GM12874 (cell line): ENCODE results near the gene COMMD6.

Experiments used
- TF ChIP-seq, protein P1 (sequence below): IDR thresholded peaks from 2 replicates; pipeline ENCODE4 v1.5.1; 2011; ENCODE audit warnings: low read depth, mild to moderate bottlenecking, control low read depth, low read length, moderate library complexity; ENCODE audit not compliant: insufficient read depth

The COMMD6 gene

DNA sequence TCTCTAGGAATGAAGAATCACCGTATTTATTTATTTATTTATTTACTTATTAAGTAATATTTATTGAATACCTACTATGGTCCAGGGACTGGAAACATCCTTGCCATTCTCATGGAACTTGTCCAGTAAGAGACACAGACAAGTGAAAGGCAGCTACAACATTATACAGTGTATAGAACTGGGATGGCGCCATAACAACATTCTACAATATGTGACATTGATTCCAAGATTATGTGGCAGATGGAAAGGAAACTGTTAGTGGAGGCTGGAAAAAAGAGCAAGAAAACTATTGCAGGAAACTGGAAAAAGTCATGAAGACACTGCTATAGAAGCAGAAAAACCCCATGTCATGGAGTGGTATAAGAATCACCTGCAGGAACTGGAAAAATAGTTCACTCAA lies 46.3 kb downstream of the COMMD6 start:
- TF ChIP-seq, protein P1, sequence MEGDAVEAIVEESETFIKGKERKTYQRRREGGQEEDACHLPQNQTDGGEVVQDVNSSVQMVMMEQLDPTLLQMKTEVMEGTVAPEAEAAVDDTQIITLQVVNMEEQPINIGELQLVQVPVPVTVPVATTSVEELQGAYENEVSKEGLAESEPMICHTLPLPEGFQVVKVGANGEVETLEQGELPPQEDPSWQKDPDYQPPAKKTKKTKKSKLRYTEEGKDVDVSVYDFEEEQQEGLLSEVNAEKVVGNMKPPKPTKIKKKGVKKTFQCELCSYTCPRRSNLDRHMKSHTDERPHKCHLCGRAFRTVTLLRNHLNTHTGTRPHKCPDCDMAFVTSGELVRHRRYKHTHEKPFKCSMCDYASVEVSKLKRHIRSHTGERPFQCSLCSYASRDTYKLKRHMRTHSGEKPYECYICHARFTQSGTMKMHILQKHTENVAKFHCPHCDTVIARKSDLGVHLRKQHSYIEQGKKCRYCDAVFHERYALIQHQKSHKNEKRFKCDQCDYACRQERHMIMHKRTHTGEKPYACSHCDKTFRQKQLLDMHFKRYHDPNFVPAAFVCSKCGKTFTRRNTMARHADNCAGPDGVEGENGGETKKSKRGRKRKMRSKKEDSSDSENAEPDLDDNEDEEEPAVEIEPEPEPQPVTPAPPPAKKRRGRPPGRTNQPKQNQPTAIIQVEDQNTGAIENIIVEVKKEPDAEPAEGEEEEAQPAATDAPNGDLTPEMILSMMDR, result no peak

DNA sequence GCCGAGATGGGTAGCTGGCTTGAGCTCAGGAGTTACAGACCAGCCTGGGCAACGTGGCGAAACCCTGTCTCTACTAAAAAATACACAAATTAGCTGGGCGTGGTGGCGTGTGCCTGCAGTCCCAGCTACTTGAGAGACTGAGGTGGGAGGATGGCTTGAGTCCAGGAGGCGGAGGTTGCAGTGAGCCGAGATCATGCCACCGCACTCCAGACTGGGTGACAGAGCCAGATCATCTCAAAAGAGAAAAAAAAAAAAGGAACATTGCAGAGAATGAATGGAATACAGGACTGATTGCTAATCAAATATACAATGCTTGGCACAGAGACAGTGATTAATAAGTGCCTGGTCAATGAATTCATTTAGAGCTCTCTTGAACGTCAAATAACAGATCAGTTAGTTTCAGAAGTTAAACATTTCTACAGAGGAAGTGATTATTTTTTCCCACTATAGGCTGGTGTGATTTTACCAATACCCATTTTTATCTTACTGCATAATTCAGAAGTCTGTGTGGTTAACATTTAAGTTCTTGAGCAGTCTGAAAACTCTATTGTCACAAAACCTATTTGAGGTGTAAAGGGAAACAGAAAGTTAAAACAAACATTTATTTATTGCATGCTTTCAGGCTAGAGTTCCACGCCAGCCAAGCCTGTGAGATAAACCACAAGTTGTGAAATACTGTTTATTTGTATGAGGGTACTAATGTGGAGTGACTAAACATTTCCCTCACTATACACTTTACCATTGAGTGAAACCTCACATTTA lies 48.0 kb downstream of the COMMD6 start:
- TF ChIP-seq, protein P1, result no peak

- TF ChIP-seq, protein P1, result no peak
Observed at GRCh38 chr13:75486146-75487062, 51.2 kb downstream of the COMMD6 start.

DNA sequence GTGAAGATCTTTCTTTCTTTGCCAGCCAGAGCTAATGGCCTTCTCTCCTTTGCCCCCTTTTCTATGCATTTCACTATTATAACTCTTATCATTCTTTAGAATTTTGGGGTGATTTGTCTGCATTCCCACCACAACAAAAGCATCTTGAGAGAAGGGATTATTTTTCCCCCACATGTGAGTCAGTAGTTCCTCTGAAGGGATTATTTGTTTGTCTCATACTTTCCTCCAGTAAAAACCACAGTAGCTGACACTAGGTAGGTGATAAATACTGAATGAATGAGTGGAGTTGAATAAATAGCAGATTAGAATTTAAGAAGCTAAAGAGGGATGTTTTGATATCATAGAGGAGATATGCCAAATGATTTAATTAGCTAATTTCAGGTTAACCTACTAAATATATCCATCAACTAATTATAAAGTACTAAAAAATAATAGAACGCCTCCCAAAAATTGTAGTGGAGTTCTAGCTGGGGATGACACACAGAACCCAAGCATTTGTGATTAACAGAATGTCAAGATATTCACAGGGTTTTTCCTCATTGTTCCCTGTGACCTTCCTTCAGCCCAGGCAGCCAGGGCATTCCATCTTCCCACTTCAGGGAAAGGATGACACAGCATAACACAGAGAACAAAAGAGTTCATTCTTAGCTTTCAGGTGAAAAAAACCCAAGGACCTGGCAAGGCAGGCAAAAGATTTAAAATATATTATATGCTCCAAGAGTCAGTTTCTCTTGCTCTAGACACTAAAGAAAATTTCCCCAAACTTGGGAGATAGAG lies 52.2 kb downstream of the COMMD6 start:
- TF ChIP-seq, protein P1, result no peak

DNA sequence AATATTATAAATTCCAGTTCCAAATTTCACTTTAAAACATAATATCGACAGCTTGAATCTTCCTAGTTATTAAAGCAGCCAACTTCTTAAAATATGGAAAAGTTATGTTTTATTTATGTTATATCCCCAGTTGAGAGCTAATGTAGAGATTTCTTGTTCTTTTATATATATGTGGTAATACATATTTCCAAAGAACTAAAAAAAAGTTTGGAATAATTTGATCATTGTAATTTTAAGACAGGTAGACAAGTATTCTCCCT lies 54.9 kb downstream of the COMMD6 start:
- TF ChIP-seq, protein P1, result no peak

DNA sequence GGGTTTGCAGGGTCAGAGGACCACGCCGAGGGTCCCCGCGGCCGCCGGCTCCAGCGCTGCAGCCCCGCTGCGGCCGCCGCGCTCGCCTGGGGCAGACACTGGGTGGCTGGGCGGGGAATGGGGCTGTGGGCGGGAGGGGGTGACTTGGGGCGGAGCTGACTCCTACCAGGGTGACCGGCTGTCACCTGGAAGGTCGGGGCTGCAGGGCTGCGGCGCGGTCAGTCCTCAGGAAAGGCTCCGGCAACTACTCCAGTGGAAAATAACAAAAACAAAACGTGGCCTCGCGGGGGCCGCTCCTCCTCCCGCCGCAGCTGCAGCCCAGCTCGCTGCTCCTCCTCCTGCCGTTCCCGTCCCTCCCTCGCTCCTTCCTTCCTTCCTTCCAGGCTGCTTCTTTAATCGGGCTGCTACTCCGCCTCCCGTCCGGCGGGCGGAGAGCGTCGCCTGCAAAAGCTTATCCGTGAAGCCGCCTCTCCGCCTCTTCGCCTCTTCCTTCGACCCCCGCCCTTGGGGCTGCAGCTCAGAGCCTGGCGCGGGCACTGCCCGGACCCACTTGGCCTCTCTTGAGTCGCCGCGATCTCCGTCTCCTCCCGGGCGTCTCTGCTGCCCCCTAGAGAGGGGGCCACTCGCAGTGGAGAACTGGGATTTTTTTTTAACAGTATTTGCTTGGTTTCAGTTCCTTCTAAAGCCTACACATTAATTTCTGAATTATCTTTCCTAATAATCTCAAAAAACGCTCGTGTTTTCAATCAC lies 55.4 kb downstream of the COMMD6 start, which contains the start of gene TBC1D4:
Gene TBC1D4, minus strand, starts transcription at position 100 of the 750 bp plus-strand sequence. CDS start 402 bp downstream, outside the sequence.
- TF ChIP-seq, protein P1, result peak; percentile 75
